IMR-90 (cell line): ENCODE data around the gene EIF4E1B. TPM values are rescaled to one million over a fixed set of nuclear protein-coding genes. Genes with fewer than 3 reads are reported as not detected.

Experiments
- ATAC-seq: fragments of 200-7000 bp; cut with Tn5 transposase; 2 replicates; pipeline ENCODE4 v1.9.1; 2020; ENCODE audit warnings: low read depth, mild to moderate bottlenecking, moderate library complexity
- BruUV-seq: library from RNA; stranded (reverse); fragments of 400-500 nt; replicated peaks from 2 replicates; lab custom pipeline; 2021; lab: Mats Ljungman, UMichigan
- CTCF ChIA-PET: fragments of 300-600 bp; formaldehyde crosslinking; extraction: SDS; loops from one replicate; lab custom pipeline; 2021; ENCODE audit warnings: antibody characterized with exemption; lab: Yijun Ruan, JAX
- POLR2A ChIA-PET: fragments of 300-600 bp; sonication (Branson Sonifier 250); formaldehyde crosslinking; loops from one replicate; lab custom pipeline; 2022; ENCODE audit warnings: antibody characterized with exemption; ENCODE audit not compliant: unreplicated experiment; lab: Charles Lee
- DNase-seq: peaks from one replicate; pipeline ENCODE4 v3.0.0; 2013
- H2AFZ ChIP-seq: replicated peaks from 2 replicates; pipeline ENCODE3; 2013; ENCODE audit warnings: low read length, mild to moderate bottlenecking; ENCODE audit not compliant: poor library complexity
- H2AK5ac ChIP-seq: 2 replicates; pipeline ENCODE4 v1.6.1; 2013; ENCODE audit warnings: low read depth, low read length, inconsistent platforms
- H2AK9ac ChIP-seq: replicated peaks from 2 replicates; pipeline ENCODE3; 2013; ENCODE audit warnings: mild to moderate bottlenecking, low read depth, low read length, moderate library complexity; ENCODE audit not compliant: poor library complexity
- H2BK120ac ChIP-seq: 2 replicates; pipeline ENCODE4 v1.6.1; 2013; ENCODE audit warnings: low read depth, low read length, inconsistent platforms
- H2BK15ac ChIP-seq: 3 replicates; pipeline ENCODE4 v1.6.1; 2013; ENCODE audit warnings: low read depth, low read length, inconsistent platforms
- H2BK20ac ChIP-seq: 2 replicates; pipeline ENCODE4 v1.6.1; 2013; ENCODE audit warnings: low read depth, mild to moderate bottlenecking, inconsistent platforms, low read length, moderate library complexity
- H2BK5ac ChIP-seq: 2 replicates; pipeline ENCODE4 v1.6.1; 2013; ENCODE audit warnings: mild to moderate bottlenecking, low read depth, low read length, inconsistent platforms; ENCODE audit not compliant: poor library complexity, severe bottlenecking
- H3K14ac ChIP-seq: replicated peaks from 2 replicates; pipeline ENCODE4 v1.6.1; 2013; ENCODE audit warnings: low read depth, low read length, inconsistent platforms
- H3K18ac ChIP-seq: 2 replicates; pipeline ENCODE4 v1.6.1; 2013; ENCODE audit warnings: low read depth, low read length, control low read depth
- H3K23ac ChIP-seq: 2 replicates; pipeline ENCODE4 v1.6.1; 2013; ENCODE audit warnings: low read depth, low read length, inconsistent platforms
- H3K27ac ChIP-seq: 2 replicates; pipeline ENCODE4 v1.5.1; 2013; ENCODE audit warnings: mild to moderate bottlenecking, control low read depth, low read length; ENCODE audit not compliant: insufficient read depth
- H3K27me3 ChIP-seq: 2 replicates; pipeline ENCODE4 v1.6.1; 2013; ENCODE audit warnings: low read length; ENCODE audit not compliant: control insufficient read depth, insufficient read depth
- H3K36me3 ChIP-seq: 2 replicates; pipeline ENCODE4 v1.6.1; 2013; ENCODE audit warnings: low read length, mixed read lengths; ENCODE audit not compliant: control insufficient read depth, insufficient read depth
- H3K4ac ChIP-seq: 2 replicates; pipeline ENCODE4 v1.6.1; 2013; ENCODE audit warnings: low read depth, low read length, inconsistent platforms
- H3K4me1 ChIP-seq: 2 replicates; pipeline ENCODE4 v1.6.1; 2013; ENCODE audit warnings: low read length, mixed read lengths; ENCODE audit not compliant: control insufficient read depth, insufficient read depth
- H3K4me2 ChIP-seq: 2 replicates; pipeline ENCODE4 v1.6.1; 2013; ENCODE audit warnings: low read depth, mild to moderate bottlenecking, control low read depth, low read length, moderate library complexity
- H3K4me3 ChIP-seq: 2 replicates; pipeline ENCODE4 v1.5.1; 2013; ENCODE audit warnings: low read depth, mild to moderate bottlenecking, control low read depth, low read length, moderate library complexity; ENCODE audit not compliant: insufficient read depth
- H3K56ac ChIP-seq: 2 replicates; pipeline ENCODE4 v1.6.1; 2013; ENCODE audit warnings: low read length, inconsistent platforms; ENCODE audit not compliant: insufficient read depth; ENCODE audit errors: extremely low read depth
- H3K79me1 ChIP-seq, 2 experiments: 2 replicates each; pipeline ENCODE4 v1.6.1; 2013; ENCODE audit warnings: low read length in 2 of 2, inconsistent platforms in 1 of 2, low read depth in 1 of 2
- H3K9ac ChIP-seq: 2 replicates; pipeline ENCODE4 v1.6.1; 2013; ENCODE audit warnings: low read depth, low read length, control low read depth
- H3K9me1 ChIP-seq: 2 replicates; pipeline ENCODE4 v1.6.1; 2013; ENCODE audit warnings: low read length, inconsistent platforms; ENCODE audit not compliant: insufficient read depth
- H3K9me3 ChIP-seq: 2 replicates; pipeline ENCODE4 v1.6.1; 2013; ENCODE audit warnings: low read length; ENCODE audit not compliant: control insufficient read depth, insufficient read depth
- H4K20me1 ChIP-seq: 2 replicates; pipeline ENCODE4 v1.6.1; 2013; ENCODE audit warnings: low read length, inconsistent platforms; ENCODE audit not compliant: insufficient read depth
- H4K5ac ChIP-seq: 2 replicates; pipeline ENCODE4 v1.6.1; 2013; ENCODE audit warnings: mild to moderate bottlenecking, low read depth, low read length, control low read depth
- H4K8ac ChIP-seq, 2 experiments: 2 replicates each; pipeline ENCODE4 v1.6.1; 2013; ENCODE audit warnings: low read depth in 2 of 2, low read length in 2 of 2, control low read depth in 1 of 2, inconsistent platforms in 1 of 2
- H4K91ac ChIP-seq: 2 replicates; pipeline ENCODE4 v1.6.1; 2013; ENCODE audit warnings: low read depth, low read length, inconsistent platforms; ENCODE audit not compliant: insufficient read depth
- CEBPB ChIP-seq: IDR thresholded peaks from 2 replicates; pipeline ENCODE4 v1.6.1; 2012; ENCODE audit warnings: low read depth, low read length, improper control_type of control experiment
- ELK1 ChIP-seq: fragments of 150-350 bp; IDR thresholded peaks from 2 replicates; pipeline ENCODE4 v1.6.1; 2016; ENCODE audit warnings: low read depth, mild to moderate bottlenecking, low read length, moderate library complexity, borderline replicate concordance
- MAZ ChIP-seq: IDR thresholded peaks from 2 replicates; pipeline ENCODE4 v1.6.1; 2012; ENCODE audit warnings: low read depth, mild to moderate bottlenecking, low read length, improper control_type of control experiment, moderate library complexity, borderline replicate concordance
- MXI1 ChIP-seq: IDR thresholded peaks from 2 replicates; pipeline ENCODE4 v1.6.1; 2012; ENCODE audit warnings: low read depth, mild to moderate bottlenecking, low read length, moderate library complexity, borderline replicate concordance
- NFE2L2 ChIP-seq: fragments of 150-350 bp; IDR thresholded peaks from 2 replicates; pipeline ENCODE4 v1.6.1; 2016; ENCODE audit warnings: low read depth, mild to moderate bottlenecking, low read length
- POLR2A ChIP-seq: IDR thresholded peaks from 2 replicates; pipeline ENCODE4 v1.6.1; 2012; ENCODE audit warnings: mild to moderate bottlenecking, low read depth, low read length
- RCOR1 ChIP-seq: IDR thresholded peaks from 2 replicates; pipeline ENCODE4 v1.6.1; 2012; ENCODE audit warnings: mild to moderate bottlenecking, low read length, improper control_type of control experiment; ENCODE audit not compliant: insufficient replicate concordance
- RFX5 ChIP-seq: IDR thresholded peaks from 2 replicates; pipeline ENCODE4 v1.8.0; 2012; ENCODE audit warnings: low read depth, mild to moderate bottlenecking, low read length, moderate library complexity
- SMC3 ChIP-seq: fragments of 150-350 bp; IDR thresholded peaks from 2 replicates; pipeline ENCODE4 v1.6.1; 2016; ENCODE audit warnings: low read depth, mild to moderate bottlenecking, antibody characterized with exemption, low read length, moderate library complexity
- WGBS, 2 experiments: methylation state at CpG; one replicate each; pipeline versions ENCODE4 v1.1.5 to v1.1.7; 2013; ENCODE audit warnings: missing lambda C conversion rate in 2 of 2; ENCODE audit not compliant: insufficient read length in 1 of 2; ENCODE audit errors: extremely low coverage in 2 of 2; 5-methylcytosine and 5-hydroxymethylcytosine counted together
- dilution Hi-C: fragments of 300-500 bp; cut with HindIII; formaldehyde crosslinking; loops from one replicate; pipeline ENCODE4 v1.14.3; 2018; ENCODE audit warnings: low sequenced_read_pairs; ENCODE audit not compliant: unreplicated experiment
- in situ Hi-C: fragments of 300-500 bp; cut with MboI; formaldehyde crosslinking; loops from 3 replicates; pipeline ENCODE4 v1.14.3; 2019; ENCODE audit warnings: low sequenced_read_pairs, inconsistent platforms, mixed read lengths
- intact Hi-C: fragments of 100-400 bp; cut with micrococcal nuclease; formaldehyde crosslinking; loops from 2 replicates; pipeline ENCODE4 v1.10.0; 2022
- polyA plus RNA-seq, 3 experiments: library from polyadenylated mRNA; depleted of rRNA; stranded (reverse); fragments of >200 nt; gene quantifications; 2 replicates each; pipeline ENCODE4 v1.2.3, GENCODE V29; 2012; ENCODE audit warnings: low replicate concordance in 1 of 3
- total RNA-seq: library from RNA; depleted of rRNA; stranded (reverse); fragments of >200 nt; gene quantifications from 2 replicates; pipeline ENCODE4 v1.2.3, GENCODE V29; 2012

EIF4E1B gene
- total and polyA plus RNA-seq, 2 of the 4 experiments (the other 2 are of a cell fraction): not detected

- H4K20me1 ChIP-seq: peaks cover 19% of the 10 kb centered on the region
- no peak overlapping the region for H3K4me3 ChIP-seq
- no peak overlapping the region for H3K14ac ChIP-seq
- H3K4me2 ChIP-seq: no peak overlapping the region
- no peak overlapping the region for H2BK15ac ChIP-seq
- H4K8ac ChIP-seq: no peak overlapping the region
- no peaks in the 10 kb centered on the region for H3K27me3 ChIP-seq
- no peak overlapping the region for H3K18ac ChIP-seq
- TF ChIP-seq POLR2A (no peak), SMC3 (no peak), RCOR1 (peak; percentile 89), NFE2L2 (peak; percentile 59; the same call in 1 of the 2 replicates), RFX5 (no peak), MAZ (peak; percentile 37; the same call in 1 of the 2 replicates), MXI1 (peak; percentile 99), ELK1 (no peak), CEBPB (no peak)
- H2AFZ ChIP-seq: no peak overlapping the region
- peaks cover 38% of the 10 kb centered on the region for H3K9me1 ChIP-seq
- intact Hi-C loops: no loop called here
- no peak overlapping the region for H3K4ac ChIP-seq
- H3K9me3 ChIP-seq: no peaks in the 10 kb centered on the region
- H3K36me3 ChIP-seq: no peaks in the 10 kb centered on the region
- H3K9ac ChIP-seq: no peak overlapping the region
- H2BK20ac ChIP-seq: no peak overlapping the region
- no peak overlapping the region for H2AK9ac ChIP-seq
- in situ Hi-C loops: no loop called here
- no peak overlapping the region for H2BK120ac ChIP-seq
- dilution Hi-C loops: no loop called here
- ChIA-PET CTCF (no interaction called here), POLR2A (no interaction called here)
- H4K91ac ChIP-seq: no peak overlapping the region
- no peak overlapping the region for H3K23ac ChIP-seq
- H4K5ac ChIP-seq: no peak overlapping the region
- 2% methylated on average over 7 of the region's 10 CpGs; no CpG with 5 or more reads in 1 of the 2 experiments for WGBS, 2 experiments
- DNase-seq (peak; percentile 91), ATAC-seq (no peak)
- H3K56ac ChIP-seq: no peak overlapping the region
- no peak overlapping the region for H2AK5ac ChIP-seq
- peaks cover 25% of the 10 kb centered on the region for H3K4me1 ChIP-seq
- H3K79me1 ChIP-seq: peaks cover 4 to 31% of the 10 kb centered on the region in 2 experiments; a peak in 3 of 4 replicates
- no peak overlapping the region for H3K27ac ChIP-seq
- no peak overlapping the region for H2BK5ac ChIP-seq
- BruUV-seq: no TSS peak
Observed at GRCh38 chr5:176611435-176611834, 19.0 kb upstream of the EIF4E1B start.
